SK-N-MC (cell line): ENCODE data around the gene NR2F2.

ENCODE experiments used
- DNase-seq: peaks from one replicate; pipeline ENCODE4 v3.0.0-alpha.2; 2011; ENCODE audit warnings: low read depth, low spot score
- H3K27ac ChIP-seq: fragments of 200-600 bp; sonication (generic); 2 replicates; pipeline ENCODE4 v1.5.1; 2016; ENCODE audit warnings: mixed run types
- H3K36me3 ChIP-seq: fragments of 200-600 bp; sonication (generic); 2 replicates; pipeline ENCODE4 v1.6.1; 2017; ENCODE audit warnings: antibody characterized with exemption, low read length, mixed read lengths; ENCODE audit not compliant: insufficient read depth
- H3K4me3 ChIP-seq: fragments of 200-600 bp; sonication (generic); 2 replicates; pipeline ENCODE4 v1.5.1; 2016
- H3K9ac ChIP-seq: fragments of 200-600 bp; sonication (generic); 2 replicates; pipeline ENCODE4 v1.8.0; 2017; ENCODE audit warnings: mixed run types, mixed read lengths; ENCODE audit not compliant: insufficient read length
- H3K9me3 ChIP-seq: fragments of 200-600 bp; sonication (generic); 2 replicates; pipeline ENCODE4 v1.6.1; 2017; ENCODE audit warnings: low read depth, mild to moderate bottlenecking, antibody characterized with exemption, low read length, moderate library complexity, mixed read lengths
- EZH2 ChIP-seq: fragments of 200-600 bp; sonication (generic); IDR thresholded peaks from one replicate; pipeline ENCODE4 v1.6.1; 2017; ENCODE audit warnings: antibody characterized with exemption
- FOXP2 ChIP-seq: optimal IDR thresholded peaks from 2 replicates; pipeline ENCODE3; 2011; ENCODE audit warnings: mild to moderate bottlenecking, moderate library complexity; ENCODE audit not compliant: insufficient read depth; ENCODE audit errors: extremely low read length, control extremely low read depth
- POLR2AphosphoS5 ChIP-seq: IDR thresholded peaks from 2 replicates; pipeline ENCODE4 v1.6.1; 2012; ENCODE audit warnings: mild to moderate bottlenecking, low read depth, low read length, borderline replicate concordance

NR2F2 gene

GRCh38 chr15:96334017-96334704 lies 3.7 kb downstream of the NR2F2 start:
- no peaks in the 10 kb centered on the region for H3K9me3 ChIP-seq
- H3K9ac ChIP-seq, result no peak overlapping the region
- no peak overlapping the region for H3K27ac ChIP-seq
- DNase-seq, result no peak
- TF ChIP-seq POLR2AphosphoS5 (no peak), FOXP2 (no peak), EZH2 (no peak)
- peak overlapping the region; percentile 85 for H3K4me3 ChIP-seq
- H3K36me3 ChIP-seq, result peaks cover 44% of the 10 kb centered on the region

- no peaks in the 10 kb centered on the region for H3K9me3 ChIP-seq
- TF ChIP-seq FOXP2 (no peak), EZH2 (no peak), POLR2AphosphoS5 (no peak)
- H3K27ac ChIP-seq, result no peak overlapping the region
- peaks cover 44% of the 10 kb centered on the region for H3K36me3 ChIP-seq
- DNase-seq, result no peak
- peak overlapping the region; percentile 85 for H3K4me3 ChIP-seq
- H3K9ac ChIP-seq, result peak overlapping the region; percentile 50
Measured at GRCh38 chr15:96334705-96335410, 4.4 kb downstream of the NR2F2 start.

DNA sequence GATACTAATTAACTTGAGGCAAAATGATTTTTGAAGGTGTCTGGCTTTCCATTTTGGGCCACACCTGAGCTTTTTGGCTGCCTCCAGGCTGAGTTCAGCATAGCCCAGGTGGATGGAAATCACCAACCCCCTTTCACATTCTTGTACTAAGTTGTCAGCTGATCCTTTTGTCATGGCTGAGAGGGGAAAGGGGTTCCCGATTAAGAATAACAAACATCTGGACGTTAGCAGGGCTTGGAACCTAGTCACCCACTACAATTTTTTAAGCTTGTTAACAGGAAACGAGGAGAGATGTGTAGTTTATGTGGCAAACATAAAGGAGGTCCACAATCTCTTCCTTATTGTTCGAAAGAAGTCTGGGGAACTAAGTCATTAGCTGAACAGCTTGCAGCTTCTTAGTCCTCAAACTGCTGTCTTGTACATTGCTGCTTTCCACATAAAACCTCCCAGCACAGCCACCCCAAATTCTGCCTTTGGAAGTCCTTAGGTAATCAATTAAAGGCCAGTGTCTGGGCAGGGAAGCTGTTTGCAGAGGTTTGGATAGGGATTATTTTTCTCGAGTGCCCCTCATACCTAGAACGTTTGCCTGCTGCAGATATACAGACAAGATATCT lies 5.0 kb downstream of the NR2F2 start:
- Histone ChIP-seq H3K9ac (peak overlapping the region; percentile 50), H3K36me3 (peaks cover 44% of the 10 kb centered on the region)

GRCh38 chr15:96336108-96336595 lies 5.7 kb downstream of the NR2F2 start:
- TF ChIP-seq POLR2AphosphoS5 (no peak), FOXP2 (no peak), EZH2 (no peak)
- Histone ChIP-seq H3K9me3 (no peaks in the 10 kb centered on the region), H3K36me3 (peaks cover 44% of the 10 kb centered on the region), H3K9ac (peak overlapping the region; percentile 50), H3K27ac (no peak overlapping the region), H3K4me3 (peak overlapping the region; percentile 85)
- DNase-seq, result no peak

More for the DNA sequence above, 5.0 kb downstream of the NR2F2 start:
- DNase-seq, result no peak
- Histone ChIP-seq H3K27ac (no peak overlapping the region), H3K4me3 (peak overlapping the region; percentile 85), H3K9me3 (no peaks in the 10 kb centered on the region)
- TF ChIP-seq FOXP2 (no peak), POLR2AphosphoS5 (no peak)

GRCh38 chr15:96336596-96337364 lies 6.3 kb downstream of the NR2F2 start:
- peak overlapping the region; percentile 50 for H3K9ac ChIP-seq
- peak overlapping the region; percentile 86; the same call in 1 of the 2 replicates for H3K27ac ChIP-seq
- no peaks in the 10 kb centered on the region for H3K9me3 ChIP-seq
- H3K4me3 ChIP-seq, result peak overlapping the region; percentile 85
- no peak for DNase-seq
- H3K36me3 ChIP-seq, result peaks cover 44% of the 10 kb centered on the region
- TF ChIP-seq EZH2 (no peak), FOXP2 (no peak), POLR2AphosphoS5 (no peak)

- TF ChIP-seq EZH2, result no peak
- no peak for TF ChIP-seq POLR2AphosphoS5
- no peak for TF ChIP-seq FOXP2
- no peak for DNase-seq
- Histone ChIP-seq H3K4me3 (peak overlapping the region; percentile 85), H3K27ac (peak overlapping the region; percentile 86), H3K9ac (peak overlapping the region; percentile 28), H3K9me3 (no peaks in the 10 kb centered on the region), H3K36me3 (peaks cover 44% of the 10 kb centered on the region)
Measured at GRCh38 chr15:96337365-96338023, 7.0 kb downstream of the NR2F2 start.

GRCh38 chr15:96338074-96338765 lies 7.7 kb downstream of the NR2F2 start:
- no peak for DNase-seq
- Histone ChIP-seq H3K9me3 (no peaks in the 10 kb centered on the region), H3K27ac (peak overlapping the region; percentile 86), H3K4me3 (peak overlapping the region; percentile 85), H3K36me3 (peaks cover 44% of the 10 kb centered on the region), H3K9ac (peak overlapping the region; percentile 28)
- TF ChIP-seq EZH2 (no peak), POLR2AphosphoS5 (no peak), FOXP2 (no peak)
